LNCAP (cell line): ENCODE results near the gene RSPRY1.

ENCODE experiments used
- TF ChIP-seq, protein P1 (sequence below): fragments of 450-650 bp; IDR thresholded peaks from 2 replicates; pipeline ENCODE4 v1.5.1; 2017; ENCODE audit warnings: mild to moderate bottlenecking

The RSPRY1 gene

DNA sequence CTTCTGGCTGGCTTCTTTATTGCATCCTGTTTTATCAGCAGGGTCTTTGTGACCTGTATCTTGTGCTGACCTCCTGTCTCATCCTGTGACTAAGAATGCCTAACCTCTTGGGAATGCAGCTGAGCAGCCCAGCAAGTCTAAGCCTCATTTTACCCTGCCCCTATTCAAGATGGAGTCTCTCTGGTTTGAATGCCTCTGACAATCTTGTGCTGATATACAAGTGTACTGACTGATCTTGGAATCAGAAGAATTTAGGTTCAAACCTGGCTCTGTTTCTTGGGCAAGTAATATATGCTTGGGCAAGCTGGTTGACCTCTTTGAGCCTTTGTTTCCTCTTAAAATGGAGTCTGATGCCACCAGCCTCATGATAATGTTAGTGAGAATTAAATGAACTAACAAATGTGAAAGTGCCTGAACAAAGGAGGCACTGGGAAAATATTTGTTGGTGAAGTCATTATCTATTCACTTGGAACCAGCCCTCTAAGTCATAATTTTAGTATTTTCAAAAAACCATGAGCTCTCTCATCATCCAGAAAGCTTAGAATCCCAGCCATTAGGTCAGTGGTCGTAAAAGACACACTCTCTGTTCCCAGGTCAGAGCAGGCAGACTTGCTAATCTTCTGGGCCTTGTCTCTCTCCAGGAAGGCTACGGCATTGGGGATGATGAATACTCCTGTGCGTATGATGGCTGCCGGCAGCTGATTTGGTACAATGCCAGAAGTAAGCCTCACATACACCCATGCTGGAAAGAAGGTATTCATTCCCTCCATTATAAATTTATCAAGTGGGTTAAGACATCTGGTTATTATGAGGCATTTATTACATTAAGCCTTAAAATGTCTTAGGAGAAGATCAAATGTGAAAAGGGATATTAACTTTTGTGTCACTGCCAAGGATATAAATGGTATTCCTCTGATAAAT lies 40.8 kb downstream of the RSPRY1 start:
- TF ChIP-seq, protein P1, sequence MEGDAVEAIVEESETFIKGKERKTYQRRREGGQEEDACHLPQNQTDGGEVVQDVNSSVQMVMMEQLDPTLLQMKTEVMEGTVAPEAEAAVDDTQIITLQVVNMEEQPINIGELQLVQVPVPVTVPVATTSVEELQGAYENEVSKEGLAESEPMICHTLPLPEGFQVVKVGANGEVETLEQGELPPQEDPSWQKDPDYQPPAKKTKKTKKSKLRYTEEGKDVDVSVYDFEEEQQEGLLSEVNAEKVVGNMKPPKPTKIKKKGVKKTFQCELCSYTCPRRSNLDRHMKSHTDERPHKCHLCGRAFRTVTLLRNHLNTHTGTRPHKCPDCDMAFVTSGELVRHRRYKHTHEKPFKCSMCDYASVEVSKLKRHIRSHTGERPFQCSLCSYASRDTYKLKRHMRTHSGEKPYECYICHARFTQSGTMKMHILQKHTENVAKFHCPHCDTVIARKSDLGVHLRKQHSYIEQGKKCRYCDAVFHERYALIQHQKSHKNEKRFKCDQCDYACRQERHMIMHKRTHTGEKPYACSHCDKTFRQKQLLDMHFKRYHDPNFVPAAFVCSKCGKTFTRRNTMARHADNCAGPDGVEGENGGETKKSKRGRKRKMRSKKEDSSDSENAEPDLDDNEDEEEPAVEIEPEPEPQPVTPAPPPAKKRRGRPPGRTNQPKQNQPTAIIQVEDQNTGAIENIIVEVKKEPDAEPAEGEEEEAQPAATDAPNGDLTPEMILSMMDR, result no peak

DNA sequence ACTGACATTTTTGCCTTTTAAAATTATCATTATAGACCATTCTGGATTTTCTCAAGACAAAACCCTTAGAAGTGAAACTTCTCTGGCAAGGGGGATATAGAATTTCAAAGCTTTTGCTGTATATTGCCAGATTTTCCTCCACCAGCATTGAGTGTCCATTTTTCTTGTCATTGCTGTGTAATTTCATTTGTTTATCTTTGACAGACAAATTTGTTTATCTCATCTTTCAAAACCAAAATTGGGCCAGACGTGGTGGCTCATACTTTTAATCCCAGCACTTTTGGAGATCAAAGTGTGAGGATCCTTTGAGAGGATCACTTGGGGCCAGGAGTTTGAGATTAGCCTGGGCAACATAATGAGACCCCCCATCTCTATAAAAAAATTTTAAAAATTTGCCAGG lies 43.0 kb downstream of the RSPRY1 start:
- TF ChIP-seq, protein P1, result no peak

DNA sequence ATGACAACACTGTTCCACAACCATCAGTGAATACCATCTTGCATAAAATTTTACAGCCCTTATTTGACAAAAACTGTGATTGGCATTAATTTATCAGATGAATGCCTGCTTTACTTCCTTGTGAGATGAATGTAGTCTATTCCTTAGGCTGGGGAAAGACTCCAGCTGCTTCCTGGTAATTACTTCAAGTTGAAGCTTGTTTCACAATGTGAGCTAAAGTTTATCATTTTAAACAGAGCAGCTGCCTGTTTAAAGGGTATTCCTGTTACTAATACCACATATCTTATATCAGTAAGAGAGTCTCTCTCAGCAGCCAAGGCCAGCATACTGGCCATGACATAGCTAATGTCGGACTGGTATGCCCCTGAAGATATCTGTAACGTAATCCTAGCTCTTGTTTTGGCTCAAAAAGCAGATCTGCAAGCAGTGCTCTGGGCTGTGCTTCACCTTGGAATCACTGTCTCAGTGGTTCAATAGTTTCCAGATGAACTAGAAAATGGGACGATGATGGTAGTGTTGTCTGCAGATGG lies 45.8 kb downstream of the RSPRY1 start:
- TF ChIP-seq, protein P1, result no peak

DNA sequence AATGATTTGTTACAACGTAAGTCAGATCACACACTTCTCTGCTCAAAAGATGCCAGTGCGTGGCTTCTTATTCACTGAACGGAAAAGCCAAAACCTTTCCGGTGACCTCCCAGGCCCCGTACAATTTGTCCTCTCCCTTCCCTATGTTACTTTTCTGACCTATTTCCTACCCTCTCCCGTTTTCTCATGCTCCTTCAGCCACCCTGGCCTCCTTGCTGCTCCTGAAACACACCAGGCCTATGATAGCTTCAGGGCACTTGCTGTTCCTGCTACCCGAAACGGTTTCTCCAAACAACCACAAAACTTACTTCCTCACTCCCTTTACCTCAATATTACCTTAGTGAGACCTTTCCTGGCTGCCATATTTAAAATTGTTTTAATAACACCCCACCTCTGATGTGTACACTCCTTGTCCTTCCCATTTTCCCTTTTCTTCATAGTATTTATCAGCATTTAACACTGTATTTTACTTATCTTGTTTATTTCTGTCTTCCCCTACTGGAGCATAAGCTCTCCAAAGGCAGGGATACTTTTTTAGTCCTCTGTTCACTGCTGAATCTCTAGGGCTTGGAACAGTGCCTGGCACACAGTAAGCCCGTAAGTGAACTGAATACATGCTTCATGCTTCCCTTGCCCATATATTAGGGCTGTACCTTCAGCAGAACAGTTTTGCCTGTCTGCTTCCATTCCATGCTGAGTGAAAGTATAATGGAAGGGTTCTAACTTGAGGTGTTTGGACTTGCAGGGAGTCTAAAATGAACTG lies 48.0 kb downstream of the RSPRY1 start:
- TF ChIP-seq, protein P1, result no peak

DNA sequence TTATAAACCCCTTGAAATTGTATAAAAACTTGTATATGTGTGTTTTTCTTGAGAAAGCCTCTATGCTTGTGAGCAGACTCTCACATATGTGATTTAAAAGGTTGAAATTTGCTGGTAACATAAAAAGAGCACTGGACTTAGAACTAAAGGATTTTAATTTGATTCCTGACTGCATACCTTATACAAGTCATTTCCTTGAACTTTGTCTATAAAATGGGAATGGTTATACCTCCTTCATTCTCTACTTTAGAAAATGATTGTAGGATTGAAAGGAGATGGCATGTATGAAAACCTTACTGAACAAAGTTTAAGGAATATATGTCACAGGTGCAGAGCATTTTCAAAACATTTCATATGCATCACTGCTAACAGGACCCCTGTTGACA lies 48.6 kb downstream of the RSPRY1 start:
- TF ChIP-seq, protein P1, result no peak

DNA sequence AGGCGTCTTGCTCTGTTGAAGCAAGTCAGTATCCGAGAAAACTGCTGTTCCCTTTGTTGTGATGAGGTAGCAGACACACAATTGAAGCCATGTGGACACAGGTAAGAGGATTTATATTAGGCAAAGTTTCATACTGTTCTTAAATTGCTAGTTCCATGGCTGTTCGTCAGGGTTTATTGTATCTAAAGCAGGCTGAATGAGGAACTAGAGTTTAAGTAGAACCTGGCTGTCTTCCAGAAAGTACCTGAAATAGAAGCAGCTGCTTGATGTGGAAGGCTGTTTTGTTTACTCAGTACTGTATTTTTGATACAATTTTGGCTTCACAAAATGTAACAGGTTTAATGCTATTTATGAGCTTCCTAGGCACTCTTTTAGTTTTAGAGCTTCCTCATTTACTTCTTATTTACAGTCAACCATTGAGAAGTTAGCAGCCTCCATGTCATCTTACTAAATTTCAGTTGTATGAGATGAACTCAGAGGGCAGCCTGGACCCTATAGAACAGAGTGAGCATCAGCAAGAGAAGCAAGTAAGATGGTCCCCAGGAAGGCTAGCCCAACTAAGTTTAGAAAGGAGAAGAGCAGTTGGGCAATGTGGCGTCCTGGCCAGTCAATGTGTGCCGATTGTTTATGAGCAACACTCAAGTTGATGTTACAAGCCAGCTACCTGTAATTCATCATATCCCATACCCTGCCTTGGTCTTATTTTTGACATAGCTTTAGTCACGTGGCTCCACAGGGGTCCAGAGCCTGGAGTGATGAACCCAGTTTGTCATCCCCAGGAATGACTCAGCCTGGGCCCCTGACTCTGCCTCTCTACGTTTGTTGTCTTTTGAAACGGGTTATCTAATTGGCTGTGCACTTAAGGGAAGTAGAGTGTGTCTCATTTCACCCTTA lies 49.2 kb downstream of the RSPRY1 start:
- TF ChIP-seq, protein P1, result no peak

DNA sequence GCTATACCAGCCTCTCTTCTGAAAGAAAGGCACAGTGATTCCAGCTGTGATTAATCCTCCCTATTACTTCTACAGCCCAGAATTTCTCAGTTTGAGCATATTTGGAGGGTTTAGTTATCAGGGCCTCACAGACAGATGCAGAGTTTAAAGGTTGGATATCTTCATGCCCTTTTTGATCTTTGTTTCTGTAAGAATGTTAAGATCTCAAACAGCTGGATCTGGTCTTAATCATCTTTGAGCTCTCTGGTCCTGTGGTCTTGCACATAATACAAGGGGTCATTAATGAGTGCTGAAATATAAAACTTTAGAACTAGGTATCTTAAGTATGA lies 49.9 kb downstream of the RSPRY1 start:
- TF ChIP-seq, protein P1, result no peak
